Adrenal gland (tissue), 12 donors: ENCODE data around the gene OR6B2. TPM values are rescaled to one million over a fixed set of nuclear protein-coding genes. Genes with fewer than 3 reads are reported as not detected.
"Not testable (repeated sequence)": the region's sequence is repeated elsewhere in the genome, so short reads cannot be mapped to it uniquely, and the experiment has no call there.

Experiments used
- DNase-seq, 7 donors: peaks; one replicate each; pipeline ENCODE4 v3.0.0-alpha.2; 2019 to 2020
- H3K27ac ChIP-seq, 5 donors: fragments of 200-600 bp; sonication (generic) in 4 of 5; 1 replicate in 3 of 5; 2 replicates in 2 of 5; pipeline versions ENCODE4 v1.5.1 to v1.8.0; 2016 to 2020; ENCODE audit warnings: mild to moderate bottlenecking in 1 of 5
- H3K27me3 ChIP-seq: fragments of 200-600 bp; 2 replicates; pipeline ENCODE4 v1.8.0; 2021
- H3K36me3 ChIP-seq, 2 donors: fragments of 200-600 bp; replicated peaks in 1 of 2; 1 replicate in 1 of 2; 2 replicates in 1 of 2; pipeline versions ENCODE4 v1.5.1 to v1.8.0; 2018 to 2022
- H3K4me1 ChIP-seq, 2 donors: fragments of 200-600 bp; replicated peaks in 1 of 2; 1 replicate in 1 of 2; 2 replicates in 1 of 2; pipeline versions ENCODE4 v1.5.1 to v1.8.0; 2018 to 2021
- H3K4me3 ChIP-seq, 4 donors: fragments of 200-600 bp; sonication (generic) in 3 of 4; one replicate each; pipeline ENCODE4 v1.5.1; 2016 to 2018
- H3K9me3 ChIP-seq, 3 donors: fragments of 200-600 bp; sonication (generic) in 1 of 3; replicated peaks in 1 of 3; 1 replicate in 2 of 3; 2 replicates in 1 of 3; pipeline versions ENCODE4 v1.5.1 to v1.8.0; 2016 to 2021
- CTCF ChIP-seq, 6 experiments: fragments of 450-650 bp in 4 of 6; fragments of 200-600 bp in 2 of 6; sonication (generic) in 1 of 6; IDR thresholded peaks; 1 replicate in 5 of 6; 2 replicates in 1 of 6; pipeline versions ENCODE4 v1.5.1 to v1.8.0; 2016 to 2021; ENCODE audit warnings: antibody characterized with exemption in 6 of 6, mild to moderate bottlenecking in 2 of 6, moderate library complexity in 1 of 6
- POLR2A ChIP-seq, 2 donors: fragments of 450-650 bp; IDR thresholded peaks; one replicate each; pipeline ENCODE4 v1.6.1; 2017; ENCODE audit warnings: antibody characterized with exemption in 2 of 2, mild to moderate bottlenecking in 2 of 2, moderate library complexity in 1 of 2
- WGBS, 4 donors: extraction: QIAGEN DNeasy Blood & Tissue Kit in 2 of 4; methylation state at CpG; one replicate each; pipeline versions ENCODE4 v1.1.5 to v1.1.7; 2013 to 2017; 5-methylcytosine and 5-hydroxymethylcytosine counted together
- intact Hi-C, 2 donors: fragments of 100-400 bp; cut with DNase I; formaldehyde crosslinking; loops; one replicate each; pipeline versions ENCODE4 v1.14.1 to v1.15.0; 2022 to 2023
- polyA plus RNA-seq, 3 donors: library from polyadenylated mRNA; stranded (reverse); fragments of 200-250 nt in 2 of 3; fragments of 350-450 nt in 1 of 3; fragmentation: Illumina TruSeq in 1 of 3; extraction: RNeasy Lipid Tissue Mini Kit (QIAGEN cat#74804) in 1 of 3; gene quantifications; one replicate each; pipeline ENCODE4 v1.2.3, GENCODE V29; 2013 to 2014
- total RNA-seq, 9 donors: library from RNA; depleted of rRNA in 4 of 9; stranded (reverse); fragments of >200 nt in 4 of 9; fragments of 120-200 nt in 1 of 9; fragmentation: NEBNext Ultra II Directional in 1 of 9; extraction: Animal tissue kit (Norgen Biotek cat#: 25700) in 1 of 9; gene quantifications; one replicate each; pipeline versions ENCODE4 v1.1.0 to v1.2.4, GENCODE V29; 2013 to 2023
- donor health status: healthy with polysubstance abuse.
- donor health status: Bipolar disorder and iron deficiency.
- donor health status: DM: yes; HTN: yes; CAD: no.
- donor health status: DM: no; HTN: no; CAD: no.
- donor health status: DM: no; HTN: no; CAD: no.
- donor health status: DM: yes; HTN: yes; CAD: no.

Gene OR6B2
- total and polyA plus RNA-seq, 12 donors, result 0.03 TPM; not detected in 11

DNA sequence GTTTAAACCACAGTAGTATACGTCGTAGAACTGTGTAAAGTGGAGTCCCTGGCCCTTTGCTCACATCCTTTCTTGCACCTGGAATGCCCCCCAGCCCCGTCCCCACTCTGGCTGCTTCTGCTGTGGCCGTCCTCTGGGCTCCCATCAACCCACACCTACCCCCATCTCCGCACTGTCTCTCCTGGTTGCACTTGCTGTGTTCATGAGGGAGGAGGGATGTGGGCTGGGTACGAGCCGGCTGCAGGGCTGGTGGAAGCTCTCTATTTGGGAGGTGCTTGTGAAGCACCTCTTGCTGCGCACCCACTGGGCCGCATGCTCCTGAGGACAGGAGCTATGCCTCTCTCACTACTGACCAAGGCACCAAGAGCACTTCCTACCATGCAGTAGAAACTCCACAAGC is 18.0 kb upstream of the OR6B2 start:
- intact Hi-C loops, result no loop called here
- H3K36me3 ChIP-seq, result no peaks in the 10 kb centered on the region
- no peak overlapping the region for H3K4me3 ChIP-seq
- DNase-seq, result no peak
- H3K27ac ChIP-seq, result no peak overlapping the region
- peaks cover 22% of the 10 kb centered on the region for H3K27me3 ChIP-seq
- TF ChIP-seq POLR2A (IDR thresholded peaks at IDR 0.05), result no peak
- H3K4me1 ChIP-seq, result no peaks in the 10 kb centered on the region
- WGBS, 4 donors, result 65 to 78% (median 67%) methylated on average over 8 to 9 of the region's 9 CpGs
- no peaks in the 10 kb centered on the region for H3K9me3 ChIP-seq

- Histone ChIP-seq H3K27me3 (peaks cover 24% of the 10 kb centered on the region), H3K27ac (no peak overlapping the region), H3K4me1 (no peaks in the 10 kb centered on the region), H3K9me3 (no peaks in the 10 kb centered on the region), H3K4me3 (no peak overlapping the region), H3K36me3 (no peaks in the 10 kb centered on the region)
- no peak for DNase-seq
- TF ChIP-seq POLR2A (IDR thresholded peaks at IDR 0.05) (no peak), CTCF (IDR thresholded peaks at IDR 0.05) (no peak)
- 83 to 94% (median 90%) methylated on average over 13 of the region's 13 CpGs for WGBS, 4 donors
- intact Hi-C loops, result no loop called here
Observed at GRCh38 chr2:240045098-240045497, 14.9 kb upstream of the OR6B2 start.

DNA sequence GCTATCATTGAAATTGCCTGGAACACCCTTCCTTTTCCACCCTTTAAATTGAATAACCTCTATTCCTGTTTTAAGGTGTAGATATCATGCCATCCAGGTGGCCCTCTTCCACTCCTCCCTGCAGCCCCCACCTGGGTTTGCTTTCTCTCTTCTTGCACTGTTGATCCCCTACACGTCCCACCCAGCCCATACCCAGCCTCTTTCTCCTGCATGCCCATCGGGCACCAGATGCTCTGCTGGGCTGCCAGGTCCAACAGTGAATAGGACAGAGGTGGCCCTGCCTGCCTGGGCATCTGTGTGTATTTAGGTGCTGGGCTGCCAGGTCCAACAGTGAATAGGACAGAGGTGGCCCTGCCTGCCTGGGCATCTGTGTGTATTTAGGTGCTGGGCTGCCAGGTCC is 13.9 kb upstream of the OR6B2 start:
- H3K27me3 ChIP-seq, result peaks cover 24% of the 10 kb centered on the region
- H3K27ac ChIP-seq, H3K36me3 ChIP-seq, DNase-seq, H3K4me1 ChIP-seq, intact Hi-C loops, H3K9me3 ChIP-seq, H3K4me3 ChIP-seq: not testable (repeated sequence)
- WGBS, 4 donors, result 52 to 62% (median 57%) methylated on average over 2 of the region's 2 CpGs

GRCh38 chr2:240043279-240043989 is 13.2 kb upstream of the OR6B2 start:
- TF ChIP-seq POLR2A (IDR thresholded peaks at IDR 0.05) (no peak), CTCF (IDR thresholded peaks at IDR 0.05) (no peak)
- DNase-seq, result no peak
- Histone ChIP-seq H3K36me3 (no peaks in the 10 kb centered on the region), H3K4me1 (no peaks in the 10 kb centered on the region), H3K4me3 (no peak overlapping the region), H3K27me3 (peaks cover 20% of the 10 kb centered on the region), H3K9me3 (no peaks in the 10 kb centered on the region), H3K27ac (no peak overlapping the region)
- 75 to 79% (median 77%) methylated on average over 6 to 21 of the region's 21 CpGs for WGBS, 4 donors
- intact Hi-C loops, result no loop called here

DNA sequence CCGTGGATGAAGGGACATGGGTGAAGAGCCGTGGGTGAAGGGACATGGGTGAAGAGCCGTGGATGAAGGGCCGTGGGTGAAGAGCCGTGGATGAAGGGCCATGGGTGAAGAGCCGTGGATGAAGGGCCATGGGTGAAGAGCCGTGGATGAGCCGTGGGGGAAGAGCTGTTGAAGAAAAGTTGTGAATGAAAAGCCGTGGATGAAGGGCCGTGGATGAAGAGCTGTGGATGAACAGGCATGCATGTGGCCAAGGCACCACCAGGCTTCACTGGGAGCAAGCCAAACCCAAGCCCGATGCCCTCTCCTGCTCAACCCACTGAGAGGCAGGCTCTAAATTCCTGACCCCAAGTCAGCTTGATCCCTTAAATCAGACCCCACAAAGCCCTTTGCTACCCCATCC is 12.5 kb upstream of the OR6B2 start:
- intact Hi-C loops, result no loop called here
- H3K4me1 ChIP-seq, result no peaks in the 10 kb centered on the region
- no peaks in the 10 kb centered on the region for H3K36me3 ChIP-seq
- WGBS, 4 donors, result 66 to 77% (median 75%) methylated on average over 10 to 11 of the region's 11 CpGs
- peaks cover 14% of the 10 kb centered on the region for H3K27me3 ChIP-seq
- no peak for DNase-seq
- TF ChIP-seq POLR2A (IDR thresholded peaks at IDR 0.05) (no peak), CTCF (IDR thresholded peaks at IDR 0.05) (no peak)
- no peaks in the 10 kb centered on the region for H3K9me3 ChIP-seq
- no peak overlapping the region for H3K27ac ChIP-seq
- no peak overlapping the region for H3K4me3 ChIP-seq
